Measurements from ENCODE around the gene PRSS27.

- TF ChIP-seq CTCF (IDR thresholded peaks at IDR 0.05) (no peak), EP300 (IDR thresholded peaks at IDR 0.05) (no peak), POLR2AphosphoS5 (IDR thresholded peaks at IDR 0.05) (no peak), POLR2A (IDR thresholded peaks at IDR 0.05) (no peak)
Observed at GRCh38 chr16:2724088-2724676, 4.2 kb upstream of the PRSS27 start.

Data from gastroesophageal sphincter (tissue), 3 donors.